ENCODE measurements around the gene KANSL1. TPM values are rescaled to one million over a fixed set of nuclear protein-coding genes. Genes with fewer than 3 reads are reported as not detected.
A peak's percentile ranks its signal among the peaks of the same experiment; 100 is the strongest.

The KANSL1 gene
- total and polyA plus RNA-seq, 2 experiments from 2014 or later, result 49.0 to 206 TPM

- Histone ChIP-seq H2AFZ (no peak overlapping the region), H3F3A (replicated peaks; ENCODE audit: low read depth) (no peaks in the 10 kb centered on the region), H3K36me3 (ENCODE audit: insufficient read depth) (no peaks in the 10 kb centered on the region), H3K79me2 (replicated peaks; ENCODE audit: insufficient read depth) (peaks cover 100% of the 10 kb centered on the region), H3K4me3 (no peak overlapping the region), H3K27ac (ENCODE audit: low read depth) (peak overlapping the region; percentile 96), H4K20me1 (replicated peaks; ENCODE audit: insufficient read depth) (peaks cover 16% of the 10 kb centered on the region), H3K4me1 (ENCODE audit: insufficient read depth) (peaks cover 71% of the 10 kb centered on the region), H3K9me2 (ENCODE audit: insufficient read depth) (no peaks in the 10 kb centered on the region), H3K4me2 (peak overlapping the region; percentile 3), H3K27me3 (ENCODE audit: insufficient read depth) (no peaks in the 10 kb centered on the region)
- Mint-ChIP-seq H3K4me3 (no peak overlapping the region; the same call in 2 of the 3 replicates), H3K36me3 (ENCODE audit: low read depth) (no peaks in the 10 kb centered on the region; the same call in 2 of the 3 replicates), H3K27ac (peak overlapping the region; percentile 82), H3K9me3 (no peaks in the 10 kb centered on the region), H3K4me1 (peaks cover 75% of the 10 kb centered on the region), H3K27me3 (ENCODE audit: insufficient read depth, low read depth, poor library complexity) (peaks cover 10% of the 10 kb centered on the region)
- ATAC-seq, result peak; percentile 19; the same call in 2 of the 3 replicates
- DNase-seq (ENCODE audit: low spot score), result no peak
- TF ChIP-seq EZH2 (IDR thresholded peaks at IDR 0.05; ENCODE audit: low read depth, unreplicated experiment) (no peak), CREB1 (CRISPR knock-in tag; IDR thresholded peaks at IDR 0.05; ENCODE audit: low read depth) (no peak), ZNF462 (CRISPR knock-in tag; IDR thresholded peaks at IDR 0.05) (no peak), ZNF331 (CRISPR knock-in tag; IDR thresholded peaks at IDR 0.05; ENCODE audit: low read depth) (no peak), JUNB (IDR thresholded peaks at IDR 0.05; ENCODE audit: unreplicated experiment) (no peak), NANOG (IDR thresholded peaks at IDR 0.05; ENCODE audit: borderline replicate concordance) (no peak), STAT1 (IDR thresholded peaks at IDR 0.05; ENCODE audit: unreplicated experiment) (no peak)
Measured at GRCh38 chr17:46108550-46109110, 84.6 kb downstream of the KANSL1 start.
